ENCODE measurements around the gene JMJD7. TPM values are rescaled to one million over a fixed set of nuclear protein-coding genes. Genes with fewer than 3 reads are reported as not detected.

The JMJD7 gene
- total RNA-seq, 1 experiment from 2014 or later = 10.7 TPM

DNA sequence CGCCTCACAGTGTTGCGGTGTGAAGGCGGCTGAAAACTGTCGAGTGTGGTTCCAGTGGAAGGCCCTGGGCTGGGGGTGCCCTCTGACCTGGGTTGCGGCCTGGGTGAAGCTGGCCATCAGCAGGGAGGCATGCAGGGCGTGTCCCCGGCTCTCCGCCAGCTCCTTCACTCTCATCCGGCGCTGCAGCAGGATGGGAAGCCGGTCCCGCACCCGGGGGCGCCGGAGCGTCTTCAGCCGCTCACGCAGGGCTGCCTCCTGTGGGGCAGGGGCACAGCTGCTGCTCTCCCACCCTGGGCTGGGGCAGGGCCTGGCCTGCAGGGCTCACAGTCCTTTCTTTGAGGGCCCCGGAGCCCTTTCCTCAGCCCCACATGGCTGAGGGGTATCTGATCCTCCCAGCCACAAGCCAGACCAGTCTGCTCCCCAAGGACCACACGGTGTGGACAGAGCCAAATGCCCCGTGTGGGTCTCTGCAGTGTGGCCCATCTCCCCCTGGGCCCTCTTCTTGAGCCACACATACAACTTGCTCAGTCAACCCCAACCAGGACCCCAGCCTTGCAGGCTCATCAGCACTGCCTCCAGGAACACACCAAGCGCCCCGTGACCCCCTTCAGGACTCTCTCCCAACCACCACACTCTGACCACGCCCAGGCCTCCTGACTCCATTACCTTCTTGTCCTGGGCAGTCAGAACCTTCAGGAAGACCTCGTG is 39.1 kb downstream of the JMJD7 start:
- DNase-seq = no peak
- H3K27me3 ChIP-seq (ENCODE audit: control insufficient read depth, insufficient read depth, low read length) = no peaks in the 10 kb centered on the region

DNA sequence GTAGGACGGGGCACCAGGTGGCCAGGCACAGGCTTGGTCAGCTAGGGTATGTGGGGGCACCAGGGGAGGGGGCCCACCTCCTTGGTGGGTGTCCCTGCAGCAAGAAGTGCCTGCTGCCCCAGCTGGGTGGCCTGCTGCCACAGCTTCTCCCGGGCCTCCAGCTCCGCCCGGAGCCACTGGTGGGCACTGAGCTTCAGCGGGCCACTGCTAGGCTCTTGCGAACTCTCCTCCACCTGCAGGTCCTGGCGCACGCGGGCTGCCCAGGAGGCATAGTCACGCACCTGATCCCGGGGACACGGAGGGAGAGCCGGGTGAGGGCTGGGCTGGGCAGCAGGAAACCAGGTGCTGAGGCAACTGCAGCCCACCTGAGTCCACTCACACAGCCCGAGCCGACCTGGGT is 40.4 kb downstream of the JMJD7 start:
- Histone ChIP-seq H3K4me3 (ENCODE audit: insufficient read depth, low read depth, low read length) (no peak overlapping the region), H3K27me3 (ENCODE audit: control insufficient read depth, insufficient read depth, low read length) (no peaks in the 10 kb centered on the region), H3K36me3 (replicated peaks; ENCODE audit: control insufficient read depth, insufficient read depth, low read length) (no peaks in the 10 kb centered on the region)
- no peak for DNase-seq

More for the DNA sequence above, 39.1 kb downstream of the JMJD7 start:
- no peak overlapping the region for H3K4me3 ChIP-seq (ENCODE audit: insufficient read depth, low read depth, low read length)
- H3K36me3 ChIP-seq (replicated peaks; ENCODE audit: control insufficient read depth, insufficient read depth, low read length) = no peaks in the 10 kb centered on the region

DNA sequence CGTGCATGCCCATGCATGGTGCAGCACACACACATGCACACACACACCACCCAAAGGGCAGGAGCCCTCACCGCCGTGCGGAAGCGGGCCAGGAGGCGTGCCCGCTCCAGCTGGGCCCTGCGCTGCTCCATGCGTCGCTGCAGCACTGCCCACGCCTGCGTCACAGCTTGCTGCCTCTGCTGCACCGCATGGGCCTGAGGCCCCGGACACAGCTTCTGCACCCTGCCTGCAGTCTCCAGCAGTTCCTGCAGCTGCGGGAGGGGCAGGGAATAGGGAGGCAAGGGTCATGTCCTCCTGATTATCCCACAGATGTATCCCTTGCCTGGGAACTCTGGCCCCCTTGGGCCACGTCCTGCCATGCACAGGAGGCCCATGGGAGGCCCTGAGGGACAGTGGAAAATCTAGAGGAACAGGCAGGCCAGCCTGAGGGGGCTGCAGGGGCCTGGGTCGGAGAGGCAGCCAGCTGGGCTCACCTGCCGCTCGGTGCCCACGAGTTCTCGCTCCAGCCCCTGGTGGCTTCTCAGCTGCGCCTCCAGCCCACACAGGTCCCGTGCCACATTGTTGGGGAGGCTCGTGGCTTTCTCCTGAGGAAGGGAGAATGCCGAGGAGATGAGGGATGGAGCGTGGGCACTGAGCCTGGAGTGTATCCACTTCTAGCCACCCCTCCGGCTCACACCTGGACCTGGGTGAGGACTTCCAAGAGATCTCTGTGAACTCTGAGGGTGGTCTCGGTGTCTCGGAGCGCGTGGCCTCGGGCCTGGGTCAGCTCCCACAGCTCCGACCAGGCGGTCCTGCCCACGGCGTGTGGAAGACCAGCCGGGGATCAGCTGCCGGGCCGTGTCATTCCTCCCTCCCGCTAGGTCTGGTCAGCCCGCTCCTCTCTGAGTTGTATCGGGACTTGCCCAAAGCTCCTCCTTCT is 42.1 kb downstream of the JMJD7 start:
- no peak for DNase-seq
- H3K36me3 ChIP-seq (replicated peaks; ENCODE audit: control insufficient read depth, insufficient read depth, low read length) = no peaks in the 10 kb centered on the region
- no peak overlapping the region for H3K4me3 ChIP-seq (ENCODE audit: insufficient read depth, low read depth, low read length)
- H3K27me3 ChIP-seq (ENCODE audit: control insufficient read depth, insufficient read depth, low read length) = no peaks in the 10 kb centered on the region

DNA sequence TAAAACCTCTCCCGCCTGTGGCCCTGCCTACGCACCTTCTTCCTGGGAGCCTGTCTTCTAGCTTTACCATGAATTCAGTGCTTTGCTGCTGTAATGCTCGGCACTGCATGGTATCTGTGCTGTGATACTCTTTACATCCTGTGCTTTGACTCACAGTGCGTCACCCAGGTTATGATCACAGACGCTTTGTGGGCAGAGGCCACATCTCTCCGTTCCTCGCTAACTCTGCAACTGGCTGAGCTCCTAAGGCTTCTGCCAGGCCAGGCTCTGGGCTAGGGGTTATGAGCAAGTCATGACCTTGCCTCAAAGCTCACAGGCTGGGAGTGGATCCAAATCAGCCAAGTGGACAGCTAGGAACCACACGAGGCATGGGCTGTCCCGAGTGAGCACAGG is 42.8 kb downstream of the JMJD7 start:
- H3K27me3 ChIP-seq (ENCODE audit: control insufficient read depth, insufficient read depth, low read length) = no peaks in the 10 kb centered on the region
- no peaks in the 10 kb centered on the region for H3K36me3 ChIP-seq (replicated peaks; ENCODE audit: control insufficient read depth, insufficient read depth, low read length)
- no peak overlapping the region for H3K4me3 ChIP-seq (ENCODE audit: insufficient read depth, low read depth, low read length)
- no peak for DNase-seq

DNA sequence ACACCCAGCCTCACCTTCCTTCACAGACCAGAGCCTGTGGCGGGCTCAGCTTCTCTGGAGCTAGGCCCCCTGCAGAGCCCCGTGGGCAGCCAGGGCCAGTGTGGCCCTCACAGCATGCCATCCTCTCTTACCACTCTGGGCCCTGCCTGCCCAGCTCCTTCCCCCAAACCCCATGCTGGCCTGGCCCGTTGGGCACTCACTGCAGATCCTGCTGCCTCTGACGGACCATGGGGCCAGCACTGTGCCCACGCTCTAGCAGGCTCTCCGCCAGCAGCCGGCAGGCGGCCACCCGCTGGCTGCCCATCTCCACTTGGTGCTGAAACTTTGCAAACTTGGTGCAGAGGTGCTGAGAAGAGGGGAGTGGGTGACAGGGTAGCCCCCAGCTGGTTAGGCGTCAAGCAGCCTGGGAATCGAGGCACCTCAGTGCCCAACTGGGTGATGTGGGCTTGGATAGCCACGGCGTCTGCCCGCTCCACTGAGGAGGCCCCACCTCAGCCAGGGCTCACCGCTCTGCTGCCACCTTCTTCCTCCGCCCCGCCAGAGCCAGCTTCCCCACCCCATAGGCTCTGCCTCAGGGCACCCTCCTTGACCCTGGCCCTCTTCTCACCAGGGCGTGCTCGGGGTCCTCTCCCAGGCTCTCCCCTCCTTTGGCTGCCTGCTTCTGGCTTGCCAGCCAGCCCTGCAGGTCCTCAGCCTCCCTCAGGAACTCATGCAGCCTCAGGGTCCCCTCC is 43.4 kb downstream of the JMJD7 start:
- Histone ChIP-seq H3K36me3 (replicated peaks; ENCODE audit: control insufficient read depth, insufficient read depth, low read length) (no peaks in the 10 kb centered on the region), H3K4me3 (ENCODE audit: insufficient read depth, low read depth, low read length) (no peak overlapping the region), H3K27me3 (ENCODE audit: control insufficient read depth, insufficient read depth, low read length) (no peaks in the 10 kb centered on the region)
- no peak for DNase-seq

DNA sequence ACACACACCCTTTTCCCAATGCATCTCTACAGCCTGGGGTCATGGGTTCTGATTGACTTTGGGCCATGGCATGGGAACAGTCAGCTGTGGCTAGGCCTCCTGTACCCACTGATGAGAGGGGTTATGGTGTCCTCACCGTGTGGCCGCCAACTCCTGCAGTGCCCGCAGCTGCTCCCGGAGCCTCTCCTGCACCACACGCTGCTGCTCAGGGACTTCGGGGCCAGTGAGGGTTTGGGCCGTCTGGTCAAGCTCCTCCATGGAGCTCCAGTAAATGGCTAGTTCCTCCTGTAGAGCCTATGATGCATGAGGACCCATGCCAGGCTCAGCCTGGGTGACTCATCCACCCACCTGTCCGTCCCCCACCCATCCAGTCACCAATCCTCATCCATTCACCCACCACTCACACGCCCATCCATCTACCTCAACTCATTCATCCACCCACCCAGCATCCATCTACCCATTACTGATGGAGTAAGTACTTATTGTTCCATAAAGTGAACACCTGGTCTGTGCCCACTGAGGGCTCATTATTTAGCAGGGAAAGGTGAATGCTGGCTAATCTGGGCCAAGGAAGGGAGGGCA is 44.4 kb downstream of the JMJD7 start:
- Histone ChIP-seq H3K4me3 (ENCODE audit: insufficient read depth, low read depth, low read length) (no peak overlapping the region), H3K27me3 (ENCODE audit: control insufficient read depth, insufficient read depth, low read length) (no peaks in the 10 kb centered on the region), H3K36me3 (replicated peaks; ENCODE audit: control insufficient read depth, insufficient read depth, low read length) (no peaks in the 10 kb centered on the region)
- no peak for DNase-seq

DNA sequence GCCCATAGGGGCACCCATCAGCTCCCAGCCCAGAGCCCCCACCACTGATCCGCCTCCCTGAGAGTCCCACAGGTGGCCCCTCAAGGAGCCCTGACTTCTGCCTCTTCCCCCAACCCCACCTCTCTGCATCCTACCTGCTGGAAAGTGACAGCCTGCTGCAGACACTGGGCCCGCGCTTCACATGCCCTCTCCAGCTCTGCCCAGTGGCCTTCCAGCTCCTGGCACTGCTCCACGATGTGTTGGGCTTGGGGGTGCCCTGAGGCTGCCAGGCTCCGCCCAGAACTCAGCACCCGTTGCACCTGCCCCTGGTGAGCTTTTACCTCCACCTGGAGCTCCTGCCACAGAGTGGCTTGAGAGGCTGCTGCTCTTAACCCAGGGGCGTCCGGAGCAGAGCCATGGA is 45.8 kb downstream of the JMJD7 start:
- Histone ChIP-seq H3K27me3 (ENCODE audit: control insufficient read depth, insufficient read depth, low read length) (no peaks in the 10 kb centered on the region), H3K36me3 (replicated peaks; ENCODE audit: control insufficient read depth, insufficient read depth, low read length) (no peaks in the 10 kb centered on the region), H3K4me3 (ENCODE audit: insufficient read depth, low read depth, low read length) (no peak overlapping the region)
- no peak for DNase-seq

DNA sequence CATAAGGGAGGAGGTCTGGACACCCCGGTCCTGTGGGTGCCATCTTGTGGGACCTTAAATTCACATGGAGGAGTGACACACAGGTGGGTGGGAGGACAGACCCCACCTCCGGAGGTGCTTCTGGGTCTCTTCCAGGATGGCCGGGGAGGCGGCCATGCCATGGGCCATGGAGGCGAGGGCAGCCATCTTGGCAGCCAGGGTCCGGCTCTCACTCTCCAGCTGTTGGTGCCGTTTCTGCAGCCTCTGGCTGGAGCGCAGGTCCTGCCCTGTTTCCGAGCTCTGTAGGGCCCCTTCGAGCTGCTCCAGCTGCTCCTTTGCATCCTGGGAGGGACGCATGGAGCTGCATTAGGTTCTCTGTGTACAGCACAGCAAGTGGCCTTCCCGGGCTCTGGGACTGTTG is 46.8 kb downstream of the JMJD7 start:
- no peak for DNase-seq
- Histone ChIP-seq H3K36me3 (replicated peaks; ENCODE audit: control insufficient read depth, insufficient read depth, low read length) (no peaks in the 10 kb centered on the region), H3K27me3 (ENCODE audit: control insufficient read depth, insufficient read depth, low read length) (no peaks in the 10 kb centered on the region), H3K4me3 (ENCODE audit: insufficient read depth, low read depth, low read length) (no peak overlapping the region)

DNA sequence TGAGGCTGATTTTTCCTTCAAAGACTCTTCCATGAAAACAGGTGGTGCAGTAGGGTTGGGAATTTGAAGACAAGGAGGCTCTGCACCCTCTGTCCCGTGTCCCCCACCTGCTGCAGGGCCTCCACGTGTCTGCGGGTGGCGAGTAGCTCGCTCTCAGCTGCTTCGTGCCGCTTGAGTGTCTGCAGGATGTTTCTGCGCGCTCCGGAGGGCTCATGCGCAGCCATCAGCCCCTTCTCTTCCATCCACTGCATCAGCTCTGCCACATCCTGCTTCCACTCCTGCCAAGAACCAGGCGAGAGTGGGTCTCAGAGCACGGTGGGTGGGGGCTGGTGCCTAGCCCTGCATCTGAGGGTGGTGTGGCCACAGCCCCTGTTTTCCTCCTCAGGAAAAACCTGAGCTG is 48.1 kb downstream of the JMJD7 start:
- DNase-seq = no peak
- no peak overlapping the region for H3K4me3 ChIP-seq (ENCODE audit: insufficient read depth, low read depth, low read length)
- H3K27me3 ChIP-seq (ENCODE audit: control insufficient read depth, insufficient read depth, low read length) = peaks cover 3% of the 10 kb centered on the region; the same call in 1 of the 2 replicates
- H3K36me3 ChIP-seq (replicated peaks; ENCODE audit: control insufficient read depth, insufficient read depth, low read length) = no peaks in the 10 kb centered on the region

DNA sequence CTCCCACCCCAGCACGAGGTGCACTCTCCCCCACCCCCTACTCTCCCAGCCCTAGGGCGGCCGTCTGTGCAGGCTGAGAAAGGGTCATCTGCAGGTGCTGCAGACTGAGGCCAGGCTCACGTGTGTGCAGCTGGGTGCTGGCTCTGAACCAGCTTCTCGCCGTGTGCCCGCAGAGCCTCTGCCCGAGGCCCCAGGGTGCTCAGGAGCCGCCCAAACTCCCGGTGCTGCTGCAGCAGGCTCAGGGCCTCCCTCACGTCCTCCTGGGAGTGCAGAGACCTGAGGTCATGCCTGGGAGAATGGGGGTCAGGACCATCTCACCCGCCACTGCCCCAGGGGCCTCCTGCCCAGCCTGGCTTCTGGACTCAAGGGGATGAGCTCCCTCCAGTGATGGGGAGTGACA is 48.8 kb downstream of the JMJD7 start:
- Histone ChIP-seq H3K4me3 (ENCODE audit: insufficient read depth, low read depth, low read length) (no peak overlapping the region), H3K27me3 (ENCODE audit: control insufficient read depth, insufficient read depth, low read length) (peaks cover 10% of the 10 kb centered on the region; the same call in 1 of the 2 replicates), H3K36me3 (replicated peaks; ENCODE audit: control insufficient read depth, insufficient read depth, low read length) (no peaks in the 10 kb centered on the region)
- DNase-seq = no peak

DNA sequence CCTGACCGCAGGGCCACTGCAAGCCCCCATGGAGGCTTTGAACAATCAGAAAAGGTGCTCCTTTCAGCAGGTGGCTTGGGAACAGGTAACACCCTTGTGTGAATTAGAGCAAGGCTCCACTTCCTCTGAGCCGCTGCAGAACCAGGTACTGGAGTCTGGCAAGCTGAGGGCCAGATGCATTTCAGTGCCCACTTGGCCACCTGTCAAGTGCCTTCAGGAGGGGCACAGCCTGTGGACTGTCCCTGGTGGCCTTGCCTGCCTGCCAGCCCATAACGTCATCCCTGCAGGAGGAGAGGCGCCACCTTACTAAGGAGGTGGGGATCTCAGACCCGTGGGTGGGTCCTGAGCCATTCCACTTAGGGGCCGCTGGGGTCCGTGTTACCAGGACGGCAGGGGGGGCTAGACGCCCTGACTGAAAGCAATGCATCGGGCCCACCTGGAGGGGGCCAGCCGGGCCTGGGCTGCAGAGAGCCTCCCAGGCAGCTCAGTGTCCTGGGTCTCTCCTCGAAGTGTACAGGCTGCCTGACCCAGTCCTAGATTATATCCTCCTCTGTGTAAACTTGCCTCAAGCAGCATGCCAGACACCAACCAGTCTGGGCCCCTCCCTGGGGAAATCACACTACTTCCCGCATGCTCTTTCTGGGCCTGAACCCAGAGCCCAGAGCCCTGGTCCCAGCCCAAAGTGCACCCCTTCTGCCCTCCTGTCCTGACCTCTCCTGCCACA is 49.9 kb downstream of the JMJD7 start:
- H3K27me3 ChIP-seq (ENCODE audit: control insufficient read depth, insufficient read depth, low read length) = peaks cover 15% of the 10 kb centered on the region; the same call in 1 of the 2 replicates
- no peaks in the 10 kb centered on the region for H3K36me3 ChIP-seq (replicated peaks; ENCODE audit: control insufficient read depth, insufficient read depth, low read length)
- DNase-seq = peak; percentile 86
- H3K4me3 ChIP-seq (ENCODE audit: insufficient read depth, low read depth, low read length) = no peak overlapping the region

DNA sequence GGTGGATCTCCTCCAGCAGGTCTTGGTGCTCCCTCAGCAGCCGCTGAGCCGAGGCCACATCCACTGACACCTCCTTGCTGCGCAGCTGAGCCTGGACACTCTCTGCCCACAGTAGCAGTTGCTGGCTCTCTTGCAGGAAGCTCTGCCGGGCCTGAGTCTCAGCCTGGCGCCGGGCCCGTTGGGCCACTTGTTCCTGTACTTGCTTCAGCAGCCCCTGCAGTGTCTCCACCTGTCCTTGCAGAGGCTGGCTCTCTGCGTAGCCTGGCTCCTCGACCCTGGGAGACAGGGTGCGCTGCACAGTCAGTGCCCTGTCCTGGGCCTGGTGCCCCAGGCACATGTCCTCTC is 50.4 kb downstream of the JMJD7 start:
- Histone ChIP-seq H3K36me3 (replicated peaks; ENCODE audit: control insufficient read depth, insufficient read depth, low read length) (no peaks in the 10 kb centered on the region), H3K4me3 (ENCODE audit: insufficient read depth, low read depth, low read length) (no peak overlapping the region), H3K27me3 (ENCODE audit: control insufficient read depth, insufficient read depth, low read length) (peaks cover 19% of the 10 kb centered on the region; the same call in 1 of the 2 replicates)
- no peak for DNase-seq

DNA sequence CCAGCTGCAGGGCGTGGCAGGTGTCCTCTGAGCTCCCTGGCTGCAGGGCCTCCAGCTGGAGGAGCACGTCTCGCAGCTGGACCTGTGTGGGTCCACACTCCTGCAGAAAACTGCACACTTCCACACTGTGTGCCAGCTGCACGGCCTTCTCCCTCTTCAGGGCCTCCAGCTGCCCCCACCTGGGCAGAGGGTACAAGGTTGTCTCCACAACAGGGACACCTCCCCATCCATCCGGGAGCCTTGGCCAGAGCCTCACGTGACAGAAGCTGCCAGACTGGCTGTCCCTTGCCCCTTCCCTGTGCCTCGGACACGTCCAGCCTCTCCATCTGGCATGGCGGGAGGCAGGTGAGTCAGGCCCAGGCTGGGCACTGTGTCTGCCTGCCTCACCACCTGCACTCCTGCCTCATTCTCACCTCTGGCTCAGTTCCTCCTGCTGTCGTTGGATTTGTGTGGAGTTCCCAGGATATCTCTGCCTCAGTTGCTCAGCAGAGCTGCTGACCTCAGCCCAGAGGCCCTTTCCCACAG is 51.5 kb downstream of the JMJD7 start:
- Histone ChIP-seq H3K36me3 (replicated peaks; ENCODE audit: control insufficient read depth, insufficient read depth, low read length) (no peaks in the 10 kb centered on the region), H3K4me3 (ENCODE audit: insufficient read depth, low read depth, low read length) (no peak overlapping the region), H3K27me3 (ENCODE audit: control insufficient read depth, insufficient read depth, low read length) (peaks cover 19% of the 10 kb centered on the region; the same call in 1 of the 2 replicates)
- no peak for DNase-seq

All from H7 (cell line).